GM18951 (cell line): ENCODE data around the gene NUDCD3.

ENCODE experiments used
- POLR2A ChIP-seq: IDR thresholded peaks from 4 replicates; pipeline ENCODE4 v1.6.1; 2011; ENCODE audit warnings: mild to moderate bottlenecking; ENCODE audit not compliant: insufficient read length, insufficient read depth; ENCODE audit errors: extremely low read depth
- in situ Hi-C: fragments of 300-500 bp; cut with MboI; formaldehyde crosslinking; loops from one replicate; pipeline ENCODE4 v1.12.0; 2022; ENCODE audit warnings: low sequenced_read_pairs, mixed read lengths, inconsistent platforms; ENCODE audit not compliant: unreplicated experiment

Gene NUDCD3

DNA sequence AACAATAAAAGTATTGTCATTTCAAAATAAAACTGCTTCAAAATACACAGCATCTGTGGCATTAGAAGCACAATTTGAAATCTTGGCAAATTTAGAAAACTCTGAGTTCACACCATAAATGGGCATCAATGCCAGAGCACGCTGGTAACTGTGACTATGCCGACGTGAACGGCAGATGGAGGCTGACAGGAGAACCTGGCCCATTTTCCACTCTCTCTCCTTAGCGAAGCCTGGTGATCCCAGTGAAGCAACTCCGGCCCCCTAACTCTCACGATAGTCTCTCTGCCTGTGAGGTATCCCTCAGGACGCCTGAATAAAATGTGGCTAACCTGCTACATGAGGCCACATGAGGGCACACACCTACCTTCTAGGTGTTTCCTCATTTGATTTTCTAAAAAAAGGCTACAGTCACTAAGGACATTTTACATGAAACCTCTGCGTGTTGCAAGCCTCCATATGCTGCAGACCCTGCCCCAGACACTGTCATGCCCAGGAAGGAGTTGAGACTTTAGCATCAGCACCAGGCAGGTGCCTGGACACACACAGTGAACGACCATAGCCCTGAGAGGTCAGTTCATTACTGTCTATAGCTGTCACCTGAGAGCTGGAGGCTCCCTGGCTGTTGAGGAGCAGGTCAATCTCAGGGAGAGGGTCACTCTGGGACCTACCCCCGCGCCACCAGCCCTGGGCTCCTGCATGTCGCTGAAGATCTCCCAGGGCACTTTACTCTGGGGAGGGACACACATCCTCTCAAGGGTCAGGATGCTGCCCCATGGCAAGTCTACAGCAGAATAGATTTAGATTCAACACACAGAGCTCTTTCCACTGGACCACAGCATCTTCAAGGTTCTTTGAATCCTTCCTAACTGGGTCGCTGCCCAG lies 102.1 kb downstream of the NUDCD3 start:
- TF ChIP-seq POLR2A, result no peak
- in situ Hi-C loops, result no loop called here

GRCh38 chr7:44387389-44387788 lies 103.1 kb downstream of the NUDCD3 start:
- in situ Hi-C loops, result no loop called here
- no peak for TF ChIP-seq POLR2A

GRCh38 chr7:44386139-44386913 lies 104.1 kb downstream of the NUDCD3 start:
- in situ Hi-C loops, result no loop called here
- TF ChIP-seq POLR2A, result no peak

GRCh38 chr7:44385434-44386138 lies 104.9 kb downstream of the NUDCD3 start:
- in situ Hi-C loops, result no loop called here
- TF ChIP-seq POLR2A, result no peak

GRCh38 chr7:44384586-44385433 lies 105.6 kb downstream of the NUDCD3 start:
- TF ChIP-seq POLR2A, result no peak

GRCh38 chr7:44383566-44383965 lies 106.9 kb downstream of the NUDCD3 start:
- no peak for TF ChIP-seq POLR2A
- in situ Hi-C loops, result no loop called here

More at GRCh38 chr7:44384586-44385433, 105.6 kb downstream of the NUDCD3 start:
- in situ Hi-C loops, result no loop called here

- no peak for TF ChIP-seq POLR2A
- in situ Hi-C loops, result no loop called here
These were observed 107.8 kb downstream of the NUDCD3 start for GRCh38 chr7:44382459-44383265.

GRCh38 chr7:44381494-44382220 lies 108.8 kb downstream of the NUDCD3 start:
- in situ Hi-C loops, result no loop called here

GRCh38 chr7:44380831-44381493 lies 109.5 kb downstream of the NUDCD3 start:
- TF ChIP-seq POLR2A, result no peak
- in situ Hi-C loops, result no loop called here

More at GRCh38 chr7:44381494-44382220, 108.8 kb downstream of the NUDCD3 start:
- no peak for TF ChIP-seq POLR2A

DNA sequence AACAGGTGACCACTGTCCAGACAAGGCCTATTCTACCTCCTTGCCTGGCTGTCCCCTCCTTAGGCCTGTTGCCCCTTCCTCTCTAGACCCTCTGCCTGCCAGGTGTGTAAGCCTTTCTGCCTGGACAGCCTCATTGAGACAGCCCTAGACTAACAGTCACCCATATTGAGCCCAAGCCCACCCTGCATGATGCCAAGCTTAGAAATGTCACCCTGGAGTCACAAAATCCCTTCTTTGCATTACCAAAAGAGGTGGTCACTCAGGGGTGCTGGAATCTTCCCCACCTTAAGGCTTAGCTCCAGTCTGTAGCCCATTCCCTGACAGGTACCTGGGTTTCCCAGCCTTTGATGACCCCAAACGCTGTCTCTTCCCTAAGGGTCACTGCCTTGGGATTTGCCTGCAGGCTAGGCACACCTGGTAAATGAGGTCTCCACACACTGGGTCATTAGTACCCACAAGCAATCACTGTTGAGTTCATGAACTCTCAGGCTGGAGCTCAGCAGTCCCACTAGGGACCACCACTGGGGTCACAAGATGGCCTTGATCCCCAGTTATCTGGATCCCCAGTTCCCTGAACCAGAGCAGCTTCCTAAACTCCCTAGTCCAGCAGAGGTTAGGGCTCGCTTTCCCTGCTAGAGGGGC lies 110.1 kb downstream of the NUDCD3 start:
- TF ChIP-seq POLR2A, result no peak
- in situ Hi-C loops, result no loop called here
